ENCODE results near the gene LRMDA. TPM values are rescaled to one million over a fixed set of nuclear protein-coding genes. Genes with fewer than 3 reads are reported as not detected.

Gene LRMDA
- total RNA-seq, 1 experiment from 2014 or later: not detected

GRCh38 chr10:76319661-76320060 is 888.2 kb downstream of the LRMDA start:
- DNase-seq: no peak
- no peaks in the 10 kb centered on the region for H3K36me3 ChIP-seq (replicated peaks; ENCODE audit: control insufficient read depth, insufficient read depth, low read length)
- H3K27me3 ChIP-seq (ENCODE audit: control insufficient read depth, insufficient read depth, low read length): no peaks in the 10 kb centered on the region
- H3K4me3 ChIP-seq (ENCODE audit: insufficient read depth, low read depth, low read length): no peak overlapping the region

GRCh38 chr10:76324283-76324682 is 892.9 kb downstream of the LRMDA start:
- no peak overlapping the region for H3K4me3 ChIP-seq (ENCODE audit: insufficient read depth, low read depth, low read length)
- H3K36me3 ChIP-seq (replicated peaks; ENCODE audit: control insufficient read depth, insufficient read depth, low read length): no peaks in the 10 kb centered on the region
- no peak for DNase-seq
- no peaks in the 10 kb centered on the region for H3K27me3 ChIP-seq (ENCODE audit: control insufficient read depth, insufficient read depth, low read length)

GRCh38 chr10:76327441-76327840 is 896.0 kb downstream of the LRMDA start:
- no peak for DNase-seq
- no peak overlapping the region for H3K4me3 ChIP-seq (ENCODE audit: insufficient read depth, low read depth, low read length)
- H3K36me3 ChIP-seq (replicated peaks; ENCODE audit: control insufficient read depth, insufficient read depth, low read length): no peaks in the 10 kb centered on the region
- no peaks in the 10 kb centered on the region for H3K27me3 ChIP-seq (ENCODE audit: control insufficient read depth, insufficient read depth, low read length)

GRCh38 chr10:76328348-76328747 is 896.9 kb downstream of the LRMDA start:
- DNase-seq: no peak
- Histone ChIP-seq H3K4me3 (ENCODE audit: insufficient read depth, low read depth, low read length) (no peak overlapping the region), H3K27me3 (ENCODE audit: control insufficient read depth, insufficient read depth, low read length) (no peaks in the 10 kb centered on the region), H3K36me3 (replicated peaks; ENCODE audit: control insufficient read depth, insufficient read depth, low read length) (no peaks in the 10 kb centered on the region)

- Histone ChIP-seq H3K36me3 (replicated peaks; ENCODE audit: control insufficient read depth, insufficient read depth, low read length) (no peaks in the 10 kb centered on the region), H3K27me3 (ENCODE audit: control insufficient read depth, insufficient read depth, low read length) (no peaks in the 10 kb centered on the region), H3K4me3 (ENCODE audit: insufficient read depth, low read depth, low read length) (no peak overlapping the region)
- DNase-seq: no peak
Observed at GRCh38 chr10:76329891-76330575, 898.6 kb downstream of the LRMDA start.

GRCh38 chr10:76331742-76332141 is 900.3 kb downstream of the LRMDA start:
- no peak for DNase-seq
- Histone ChIP-seq H3K4me3 (ENCODE audit: insufficient read depth, low read depth, low read length) (no peak overlapping the region), H3K27me3 (ENCODE audit: control insufficient read depth, insufficient read depth, low read length) (no peaks in the 10 kb centered on the region), H3K36me3 (replicated peaks; ENCODE audit: control insufficient read depth, insufficient read depth, low read length) (no peaks in the 10 kb centered on the region)

- H3K36me3 ChIP-seq (replicated peaks; ENCODE audit: control insufficient read depth, insufficient read depth, low read length): no peaks in the 10 kb centered on the region
- no peaks in the 10 kb centered on the region for H3K27me3 ChIP-seq (ENCODE audit: control insufficient read depth, insufficient read depth, low read length)
- DNase-seq: no peak
- no peak overlapping the region for H3K4me3 ChIP-seq (ENCODE audit: insufficient read depth, low read depth, low read length)
Observed at GRCh38 chr10:76333326-76333725, 901.9 kb downstream of the LRMDA start.

- Histone ChIP-seq H3K4me3 (ENCODE audit: insufficient read depth, low read depth, low read length) (no peak overlapping the region), H3K36me3 (replicated peaks; ENCODE audit: control insufficient read depth, insufficient read depth, low read length) (no peaks in the 10 kb centered on the region), H3K27me3 (ENCODE audit: control insufficient read depth, insufficient read depth, low read length) (no peaks in the 10 kb centered on the region)
- DNase-seq: no peak
Observed at GRCh38 chr10:76333796-76334195, 902.4 kb downstream of the LRMDA start.

GRCh38 chr10:76334255-76334654 is 902.8 kb downstream of the LRMDA start:
- no peak overlapping the region for H3K4me3 ChIP-seq (ENCODE audit: insufficient read depth, low read depth, low read length)
- no peak for DNase-seq
- no peaks in the 10 kb centered on the region for H3K27me3 ChIP-seq (ENCODE audit: control insufficient read depth, insufficient read depth, low read length)
- H3K36me3 ChIP-seq (replicated peaks; ENCODE audit: control insufficient read depth, insufficient read depth, low read length): no peaks in the 10 kb centered on the region

- no peak for DNase-seq
- Histone ChIP-seq H3K27me3 (ENCODE audit: control insufficient read depth, insufficient read depth, low read length) (no peaks in the 10 kb centered on the region), H3K4me3 (ENCODE audit: insufficient read depth, low read depth, low read length) (no peak overlapping the region), H3K36me3 (replicated peaks; ENCODE audit: control insufficient read depth, insufficient read depth, low read length) (no peaks in the 10 kb centered on the region)
Observed at GRCh38 chr10:76336213-76336963, 905.0 kb downstream of the LRMDA start.

- no peak for DNase-seq
- Histone ChIP-seq H3K27me3 (ENCODE audit: control insufficient read depth, insufficient read depth, low read length) (no peaks in the 10 kb centered on the region), H3K36me3 (replicated peaks; ENCODE audit: control insufficient read depth, insufficient read depth, low read length) (no peaks in the 10 kb centered on the region), H3K4me3 (ENCODE audit: insufficient read depth, low read depth, low read length) (no peak overlapping the region)
Observed at GRCh38 chr10:76337641-76338040, 906.2 kb downstream of the LRMDA start.

- H3K36me3 ChIP-seq (replicated peaks; ENCODE audit: control insufficient read depth, insufficient read depth, low read length): no peaks in the 10 kb centered on the region
- H3K27me3 ChIP-seq (ENCODE audit: control insufficient read depth, insufficient read depth, low read length): no peaks in the 10 kb centered on the region
- DNase-seq: no peak
- H3K4me3 ChIP-seq (ENCODE audit: insufficient read depth, low read depth, low read length): no peak overlapping the region
Observed at GRCh38 chr10:76338187-76338586, 906.8 kb downstream of the LRMDA start.

GRCh38 chr10:76341740-76342139 is 910.3 kb downstream of the LRMDA start:
- Histone ChIP-seq H3K36me3 (replicated peaks; ENCODE audit: control insufficient read depth, insufficient read depth, low read length) (no peaks in the 10 kb centered on the region), H3K27me3 (ENCODE audit: control insufficient read depth, insufficient read depth, low read length) (no peaks in the 10 kb centered on the region)
- no peak for DNase-seq

GRCh38 chr10:76342996-76343395 is 911.6 kb downstream of the LRMDA start:
- Histone ChIP-seq H3K27me3 (ENCODE audit: control insufficient read depth, insufficient read depth, low read length) (no peaks in the 10 kb centered on the region), H3K4me3 (ENCODE audit: insufficient read depth, low read depth, low read length) (no peak overlapping the region), H3K36me3 (replicated peaks; ENCODE audit: control insufficient read depth, insufficient read depth, low read length) (no peaks in the 10 kb centered on the region)
- no peak for DNase-seq

More at GRCh38 chr10:76341740-76342139, 910.3 kb downstream of the LRMDA start:
- H3K4me3 ChIP-seq (ENCODE audit: insufficient read depth, low read depth, low read length): no peak overlapping the region

- DNase-seq: no peak
- Histone ChIP-seq H3K27me3 (ENCODE audit: control insufficient read depth, insufficient read depth, low read length) (no peaks in the 10 kb centered on the region), H3K4me3 (ENCODE audit: insufficient read depth, low read depth, low read length) (no peak overlapping the region), H3K36me3 (replicated peaks; ENCODE audit: control insufficient read depth, insufficient read depth, low read length) (no peaks in the 10 kb centered on the region)
Observed at GRCh38 chr10:76347832-76348231, 916.4 kb downstream of the LRMDA start.

Measured in H7 (cell line).